Activated CD8-positive, alpha-beta memory T cell treated with anti-CD3 and anti-CD28 coated beads for 1 hour (primary cell): ENCODE results near the gene RB1.
"Not testable (repeated sequence)": the region's sequence is repeated elsewhere in the genome, so short reads cannot be mapped to it uniquely, and the experiment has no call there.

Source experiments
- DNase-seq, 2 donors: peaks; one replicate each; pipeline ENCODE4 v3.0.0-alpha.2; 2020; ENCODE audit warnings: low read depth in 1 of 2; ENCODE audit errors: extremely low read depth in 1 of 2

Gene RB1

DNA sequence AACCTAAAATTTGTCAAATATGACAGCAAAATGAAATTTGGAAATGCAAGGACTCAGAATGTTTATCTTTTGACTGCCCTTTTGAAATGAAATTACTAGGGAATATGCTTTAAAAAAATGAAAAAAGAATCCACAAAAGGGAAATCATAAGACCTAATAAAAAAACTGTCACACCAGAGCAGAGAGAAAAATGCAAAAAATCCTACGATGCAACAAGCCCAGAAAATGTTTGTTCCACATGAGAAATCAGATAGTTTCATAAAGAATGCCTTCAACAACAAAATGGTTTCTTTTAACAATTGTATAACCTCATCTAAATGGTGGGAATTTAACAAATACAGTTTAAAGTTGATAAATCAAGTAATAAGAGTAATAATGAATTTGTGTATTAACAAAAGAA is 101.4 kb downstream of the RB1 start:
- no peak for DNase-seq

DNA sequence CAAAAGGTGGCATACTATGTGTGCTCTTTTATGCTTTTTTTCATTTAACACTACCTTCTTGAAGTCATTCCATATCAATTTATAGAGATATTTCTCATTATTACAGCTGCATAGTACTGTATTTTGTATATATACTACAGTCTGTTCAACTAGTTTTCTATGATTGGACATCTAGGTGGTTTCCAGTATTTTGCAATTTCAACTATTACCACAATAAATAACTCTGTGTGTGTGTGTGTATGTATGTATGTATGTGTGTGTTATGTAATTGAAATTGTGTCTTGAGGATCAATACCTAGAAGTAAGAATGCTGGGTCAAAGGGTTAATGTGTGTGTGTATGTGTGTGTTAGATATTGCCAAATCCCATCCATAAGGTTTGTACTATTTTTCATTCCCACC is 102.3 kb downstream of the RB1 start:
- DNase-seq, result no peak

DNA sequence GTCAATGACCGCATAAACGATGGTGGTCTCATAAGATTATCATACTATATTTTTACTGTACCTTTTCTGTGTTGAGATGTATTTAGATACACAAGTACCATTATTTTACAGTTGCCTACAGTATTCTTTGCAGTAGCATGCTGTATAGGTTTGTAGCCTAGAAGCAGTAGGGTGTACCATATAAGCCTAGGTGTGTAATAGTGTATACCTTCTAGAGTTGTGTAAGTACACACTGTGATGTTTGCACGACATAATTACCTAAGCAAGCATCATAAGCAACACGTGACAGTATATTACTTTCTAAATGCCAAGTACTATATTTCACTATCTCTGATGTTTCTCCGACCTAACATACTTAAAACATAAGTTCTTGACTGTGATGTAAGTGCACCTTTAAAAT is 106.6 kb downstream of the RB1 start:
- no peak for DNase-seq

DNA sequence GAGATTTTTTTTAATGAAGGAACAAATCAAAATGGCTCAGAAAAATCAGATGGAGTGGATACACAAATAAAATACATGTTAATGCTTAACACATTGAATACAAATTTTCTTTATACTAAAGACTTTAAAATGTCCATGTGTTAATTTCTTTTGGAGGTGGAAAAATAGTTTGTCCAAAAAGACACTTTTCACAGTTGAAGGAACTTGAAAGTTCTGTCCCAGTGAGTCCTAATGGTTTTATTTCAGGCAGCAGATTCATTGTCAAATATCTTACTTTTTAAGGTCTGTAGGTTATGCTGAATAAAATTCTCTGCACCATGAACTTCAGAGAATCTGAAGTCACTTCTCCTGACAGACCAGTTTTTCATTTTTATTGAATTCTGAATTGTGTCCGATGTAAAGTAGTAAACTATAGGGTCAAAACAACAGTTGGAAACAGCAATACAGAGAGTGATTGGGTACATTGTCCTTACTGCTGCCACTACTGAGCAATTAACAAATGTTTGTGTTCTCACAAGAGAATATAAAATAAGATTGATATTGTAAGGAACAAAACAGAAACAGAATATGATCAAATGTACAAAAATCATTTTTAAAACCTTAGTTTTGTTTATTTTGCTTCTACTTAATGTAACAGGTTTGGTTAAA is 107.7 kb downstream of the RB1 start:
- DNase-seq, result no peak

DNA sequence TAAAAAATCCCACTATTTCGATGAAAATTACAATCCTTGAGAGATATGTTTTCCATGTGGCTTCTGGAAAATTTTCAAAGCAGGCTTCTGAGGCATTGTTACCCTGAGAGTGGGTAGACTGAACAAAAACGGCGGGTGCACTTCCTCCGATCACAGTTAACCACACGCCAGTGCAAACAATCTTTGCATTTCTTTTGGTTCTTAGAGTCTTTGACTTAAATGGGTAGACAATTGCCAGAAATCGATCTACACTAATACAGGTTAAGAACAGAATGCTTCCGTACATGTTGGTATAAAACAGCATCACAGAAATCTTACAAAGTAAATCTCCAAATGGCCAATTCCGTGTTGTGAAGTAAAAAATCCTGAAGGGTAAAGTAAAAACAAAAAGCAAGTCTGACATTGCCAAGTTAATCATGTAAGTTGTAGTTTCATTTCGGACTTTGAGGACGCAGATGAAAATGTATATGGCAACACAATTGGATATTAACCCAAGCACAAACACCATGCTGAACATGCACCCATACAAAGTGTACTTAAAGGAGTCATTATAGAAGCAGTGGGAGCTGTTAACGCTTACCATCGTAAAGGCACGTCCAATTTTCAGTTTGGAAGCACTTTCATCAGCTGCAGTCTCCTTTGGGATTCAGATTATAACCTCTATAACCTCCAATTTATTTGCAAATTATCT is 108.4 kb downstream of the RB1 start:
- no peak for DNase-seq

DNA sequence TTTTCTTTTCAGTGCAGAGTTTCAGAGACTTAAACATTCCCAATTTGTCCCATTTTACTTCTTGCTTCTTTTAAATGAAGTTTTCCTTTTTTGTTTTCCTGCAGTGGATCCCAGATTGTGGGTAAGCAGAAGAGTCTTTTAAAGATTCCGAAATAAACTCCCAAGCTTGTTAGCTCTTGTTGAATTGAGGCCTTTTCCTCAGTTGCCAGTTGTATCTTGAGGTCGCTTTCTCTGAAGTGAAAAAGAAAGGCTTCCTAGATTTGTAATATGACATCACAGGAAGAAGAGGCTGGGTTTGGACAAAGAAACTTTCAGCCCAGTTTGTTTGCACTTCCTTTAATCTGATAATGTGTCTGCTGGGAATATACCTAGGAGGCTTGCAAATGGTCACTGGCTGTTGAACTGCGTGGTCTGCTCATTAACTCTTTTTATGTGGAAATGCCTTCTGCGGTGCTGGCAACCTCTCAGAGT is 109.4 kb downstream of the RB1 start, which contains the start of gene LPAR6:
TSS of gene LPAR6 (minus strand) at position 233 of the 471 bp plus-strand sequence. CDS start 690 bp downstream, outside the sequence.
- no peak for DNase-seq

DNA sequence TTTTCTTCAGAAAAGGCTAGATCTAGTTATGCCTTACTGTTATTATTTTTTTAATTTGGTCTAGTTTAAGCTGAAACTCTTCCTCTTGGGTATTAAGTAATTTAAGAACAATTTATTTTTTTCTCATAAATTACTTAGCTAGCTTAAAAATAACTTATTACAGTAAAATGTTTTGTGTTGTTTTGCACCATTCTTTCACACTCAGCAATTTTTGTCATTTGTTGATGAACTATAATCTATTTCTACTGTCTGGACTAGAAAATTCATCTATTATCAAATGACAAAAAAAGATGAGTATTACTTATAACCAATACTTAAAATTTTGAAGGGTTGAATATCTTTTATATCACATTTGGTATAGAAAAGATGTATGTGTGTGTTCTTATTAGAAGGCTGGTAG is 111.0 kb downstream of the RB1 start:
- no peak for DNase-seq

DNA sequence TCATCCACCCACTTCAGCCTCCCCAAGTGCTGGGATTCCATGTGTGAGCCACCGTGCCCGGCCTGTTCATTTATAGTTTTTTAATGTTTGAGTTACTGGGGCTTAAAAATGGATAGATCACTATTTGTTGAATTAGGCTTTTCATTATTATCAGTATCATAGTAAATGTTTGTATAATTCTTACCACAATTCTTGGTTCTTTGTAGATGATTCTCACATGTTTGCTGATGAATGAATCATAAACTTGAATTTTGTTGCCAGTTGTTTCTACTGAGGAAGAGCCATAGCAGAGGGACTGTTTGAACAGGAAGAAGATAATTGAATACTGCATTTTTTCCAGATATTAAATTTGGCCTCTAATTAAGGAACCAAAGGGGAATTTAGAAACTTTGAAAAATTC is 112.0 kb downstream of the RB1 start:
- no peak for DNase-seq

DNA sequence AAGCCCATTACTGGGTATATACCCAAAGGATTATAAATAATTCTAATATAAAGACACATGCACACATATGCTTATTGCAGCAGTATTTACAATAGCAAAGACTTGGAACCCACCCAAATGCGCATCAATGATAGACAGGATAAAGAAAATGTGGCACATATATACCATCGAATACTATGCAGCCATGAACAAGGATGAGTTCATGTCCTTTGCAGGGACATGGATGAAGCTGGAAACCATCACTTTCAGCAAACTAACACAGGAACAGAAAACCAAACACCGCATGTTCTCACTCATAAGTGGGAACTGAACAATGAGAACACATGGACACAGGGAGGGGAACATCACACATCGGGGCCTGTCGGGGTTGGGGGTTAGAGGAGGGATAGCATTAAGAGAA is 118.5 kb downstream of the RB1 start:
- not testable (repeated sequence) for DNase-seq

DNA sequence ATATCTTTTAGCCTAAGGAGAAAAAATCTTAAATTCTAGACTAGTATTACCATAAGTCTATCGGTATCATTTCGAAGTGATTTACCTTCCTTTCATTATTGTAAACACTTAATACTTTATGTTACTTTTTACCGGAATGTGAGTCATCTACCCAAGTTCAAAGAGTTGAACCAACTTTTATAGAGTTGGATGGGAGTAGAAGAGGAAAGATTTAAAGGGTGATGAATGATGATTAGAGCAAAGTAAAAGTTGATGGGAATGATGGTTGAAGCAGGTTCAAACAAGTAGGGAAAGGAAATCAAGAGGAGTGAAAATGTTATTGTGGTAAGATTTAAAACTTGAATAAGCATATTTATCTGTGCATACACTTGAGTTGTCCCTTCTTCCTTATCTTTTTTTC is 120.7 kb downstream of the RB1 start:
- no peak for DNase-seq

DNA sequence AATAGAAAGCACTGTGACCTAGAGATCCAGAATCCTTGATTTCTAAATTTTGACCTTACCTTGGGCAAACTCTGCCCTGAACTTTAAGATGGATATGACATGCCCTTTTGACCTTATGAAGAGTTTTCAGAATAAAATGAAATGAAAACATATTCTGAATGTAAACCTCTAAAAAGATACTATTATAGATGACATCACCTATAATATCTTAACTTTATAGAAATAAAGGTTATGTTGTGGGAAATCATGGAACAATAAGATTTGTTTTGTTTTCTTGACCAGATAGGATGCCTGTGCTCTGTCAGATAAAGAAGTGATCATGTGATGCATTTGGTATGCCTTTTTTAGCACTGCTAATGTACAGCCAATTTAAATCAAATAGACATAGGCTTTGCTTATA is 122.5 kb downstream of the RB1 start:
- no peak for DNase-seq

DNA sequence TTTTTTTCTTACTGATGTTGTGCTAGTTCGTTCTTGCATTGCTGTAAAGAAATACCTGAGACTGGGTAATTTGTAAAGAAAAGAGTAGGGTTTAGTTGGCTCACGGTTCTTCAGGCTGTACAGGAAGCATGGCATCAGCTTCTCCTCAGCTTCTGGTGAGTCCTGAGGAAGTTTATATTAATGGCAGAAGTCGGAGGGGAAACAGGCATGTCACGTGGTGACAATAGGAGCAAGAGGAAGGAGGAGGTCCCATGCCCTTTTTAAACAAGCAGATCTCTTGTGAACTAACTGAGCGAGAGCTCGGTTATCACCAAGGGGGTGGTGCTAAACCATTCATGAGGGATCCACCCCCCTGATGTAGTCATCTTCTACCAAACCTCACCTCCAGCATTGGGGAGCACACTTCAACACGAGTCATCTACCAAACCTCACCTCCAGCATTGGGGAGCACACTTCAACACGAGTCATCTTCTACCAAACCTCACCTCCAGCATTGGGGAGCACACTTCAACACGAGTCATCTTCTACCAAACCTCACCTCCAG is 123.3 kb downstream of the RB1 start:
- not testable (repeated sequence) for DNase-seq

DNA sequence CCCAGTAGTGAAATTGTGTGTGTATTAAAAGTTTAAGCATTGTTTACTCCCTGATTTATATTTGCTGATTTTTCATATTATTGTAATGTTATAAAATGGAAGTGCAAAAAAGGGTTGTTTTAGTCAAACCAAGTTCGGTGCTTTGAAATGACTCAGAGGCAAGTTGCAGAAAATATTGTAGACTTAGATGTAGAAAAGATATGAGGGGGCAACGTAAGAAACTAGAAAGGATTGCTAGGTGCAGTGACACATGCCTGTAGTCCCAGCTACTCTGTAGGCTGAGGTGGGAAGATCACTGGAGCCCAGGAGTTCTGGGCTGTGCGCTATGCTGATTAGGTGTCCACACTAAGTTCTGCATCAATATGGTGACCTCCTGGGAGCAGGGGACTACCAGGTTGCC is 125.5 kb downstream of the RB1 start:
- no peak for DNase-seq

DNA sequence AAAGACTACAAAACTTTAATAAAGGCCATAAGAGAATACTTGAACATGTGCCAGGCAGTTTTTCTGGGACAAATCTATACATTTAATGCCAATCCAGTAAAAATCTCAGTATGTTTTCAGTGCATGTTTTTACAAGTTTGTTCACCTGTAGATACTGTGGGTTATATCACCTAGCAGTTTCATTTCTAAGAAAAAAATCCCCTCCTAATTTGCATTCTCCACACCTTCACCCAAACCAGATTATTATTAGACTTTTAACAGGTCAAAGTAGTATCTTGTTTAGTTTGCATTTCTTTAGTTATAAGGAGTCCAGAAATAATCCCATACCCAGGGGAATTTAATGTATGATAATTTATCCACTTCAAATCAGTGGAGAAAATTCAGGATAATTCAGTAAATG is 126.3 kb downstream of the RB1 start:
- DNase-seq, result no peak

DNA sequence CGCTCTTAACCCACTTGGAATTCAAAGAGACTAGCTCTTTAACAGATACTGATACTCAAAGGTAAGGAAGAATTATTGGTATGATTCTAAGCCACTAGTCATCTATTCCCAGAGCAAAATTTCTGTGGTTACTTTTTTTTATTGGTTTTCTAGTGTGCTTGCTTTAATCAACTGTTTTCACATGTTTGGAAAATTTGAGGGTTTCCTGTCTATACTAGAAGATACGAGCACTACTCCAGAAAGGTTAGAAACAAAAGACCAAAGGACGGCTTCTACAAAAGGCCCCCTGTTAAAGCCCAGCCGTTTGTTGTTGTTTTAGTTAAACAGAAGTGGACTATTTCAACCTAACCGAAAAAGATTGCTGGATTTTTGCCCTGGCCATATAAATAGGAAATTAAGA is 127.9 kb downstream of the RB1 start:
- DNase-seq, result no peak

DNA sequence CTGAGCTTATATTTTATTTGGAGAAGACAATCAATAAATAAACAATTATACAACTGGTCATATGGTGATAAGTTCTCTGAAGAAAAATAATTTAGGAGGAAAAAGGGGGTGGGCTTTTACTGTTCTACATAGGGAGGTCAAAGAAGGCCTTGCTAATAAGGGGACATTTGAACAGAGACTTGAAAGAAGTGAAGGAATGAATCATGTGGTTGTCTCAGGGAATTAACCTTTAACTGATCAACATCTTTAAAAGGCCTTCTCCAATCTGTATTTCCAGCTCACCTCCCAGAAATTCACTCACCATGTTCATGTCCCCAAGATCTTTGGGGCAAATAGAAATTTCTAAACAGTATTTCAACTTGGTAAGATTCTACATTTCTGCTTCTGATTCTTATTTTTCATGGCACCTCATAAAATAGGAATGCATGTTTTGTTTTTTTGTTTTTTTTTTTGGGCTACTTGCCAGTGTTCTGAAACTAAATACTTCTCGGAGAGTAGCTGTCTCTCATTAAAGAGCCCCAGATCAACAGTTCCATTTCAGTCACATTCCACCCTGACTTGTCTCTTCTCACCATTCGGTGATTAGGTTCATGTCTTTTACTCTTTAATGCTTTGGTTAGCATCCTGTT is 128.6 kb downstream of the RB1 start:
- DNase-seq, result no peak

DNA sequence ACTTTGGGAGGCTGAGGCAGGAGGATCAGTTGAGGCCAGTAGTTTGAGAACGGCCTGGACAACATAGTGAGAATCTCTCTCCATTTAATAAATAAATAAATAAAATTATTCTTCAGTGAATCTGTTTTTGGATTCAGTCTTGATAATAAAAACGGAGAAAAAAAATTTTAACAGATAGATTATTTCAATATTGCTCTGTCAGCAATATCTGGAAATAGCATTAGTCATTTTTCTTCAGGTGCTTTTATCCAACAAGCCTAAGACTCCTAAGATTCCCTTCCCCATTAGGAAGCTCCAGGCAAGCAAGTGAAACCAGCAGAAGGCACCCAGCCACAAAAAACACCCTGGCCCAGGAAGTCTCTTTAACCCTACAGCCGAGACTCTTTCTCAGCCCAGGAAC is 130.6 kb downstream of the RB1 start:
- no peak for DNase-seq

DNA sequence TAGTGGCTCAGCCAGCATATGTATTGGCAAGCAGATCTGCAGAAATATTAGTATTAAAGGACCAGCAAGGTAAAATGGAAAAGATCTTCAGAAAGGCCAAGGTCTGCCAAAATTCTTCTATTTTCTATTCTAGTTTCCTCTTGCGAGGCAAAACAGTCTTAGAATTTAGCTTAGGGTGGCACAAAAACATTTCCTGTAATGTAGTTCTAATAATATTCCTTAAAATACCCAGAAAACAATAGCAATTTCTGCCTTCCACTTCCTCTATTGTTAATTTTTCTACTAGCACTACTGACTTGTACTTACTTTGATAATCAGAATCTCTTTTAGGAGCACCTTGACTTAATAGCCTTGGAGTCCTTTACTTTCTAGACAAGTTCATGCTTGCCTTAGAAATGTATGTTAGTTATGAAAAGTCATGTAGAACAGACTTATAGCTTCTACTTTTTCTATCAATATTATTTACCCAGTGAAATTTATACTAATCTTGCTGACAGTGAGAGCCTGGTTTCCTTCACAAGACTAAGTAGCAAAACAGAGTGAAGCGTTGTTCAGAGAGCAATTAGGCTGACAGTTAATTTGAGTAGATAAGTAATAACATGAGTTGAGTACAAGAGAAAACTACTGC is 133.2 kb downstream of the RB1 start:
- DNase-seq, result no peak

DNA sequence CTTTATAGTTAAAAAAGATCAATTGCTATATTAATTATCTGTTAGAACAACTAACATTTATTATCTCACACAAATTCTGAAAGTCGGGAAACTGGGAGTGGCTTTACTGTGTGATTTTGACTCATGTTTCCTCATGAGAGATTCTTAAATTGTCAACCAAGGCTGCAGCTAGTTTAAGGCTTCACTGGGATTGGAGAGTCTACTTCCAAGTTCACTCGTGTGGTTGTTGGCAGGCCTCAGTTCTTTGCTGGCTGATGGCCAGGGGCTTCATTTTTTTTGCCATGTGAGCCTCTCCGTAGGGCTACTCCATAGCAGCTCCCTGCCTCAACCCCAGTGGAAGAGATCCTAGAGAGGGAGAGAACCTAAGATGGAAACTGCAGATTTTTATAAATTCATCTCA is 133.8 kb downstream of the RB1 start:
- DNase-seq, result no peak

DNA sequence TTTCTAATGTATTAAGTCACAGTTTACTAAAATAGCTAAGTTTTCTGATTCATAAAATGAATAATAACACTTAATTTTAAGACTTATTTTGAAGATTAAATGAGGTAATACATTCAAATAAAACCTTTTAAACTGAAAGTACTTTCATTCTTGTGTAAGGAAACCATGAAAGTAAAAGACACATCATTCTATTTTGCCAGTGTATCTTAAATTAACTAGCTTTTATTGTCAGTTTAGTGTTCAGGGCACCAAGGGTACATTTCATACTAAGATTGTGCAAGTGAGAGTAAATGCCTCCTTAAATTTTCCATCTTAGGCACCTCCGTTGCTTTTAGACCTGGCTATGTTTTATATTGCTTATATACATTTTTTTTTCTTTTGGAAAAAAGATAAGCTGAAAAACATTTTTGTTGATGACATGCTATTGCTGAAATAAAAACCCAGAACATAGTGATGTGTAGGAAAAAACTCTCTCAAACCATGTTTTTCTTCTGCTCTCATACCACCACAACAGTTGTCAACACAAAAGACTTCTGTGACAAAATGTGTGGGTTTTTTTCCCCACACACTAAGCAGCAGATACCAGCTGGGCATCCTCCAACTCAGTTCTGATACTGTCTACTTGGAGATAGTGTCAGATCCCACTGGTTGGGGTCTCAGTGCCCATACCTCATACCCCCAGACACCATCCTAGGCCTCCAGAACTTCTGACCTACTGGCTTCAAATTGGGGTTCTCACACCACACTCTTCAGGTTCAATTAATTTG is 140.1 kb downstream of the RB1 start:
- no peak for DNase-seq

DNA sequence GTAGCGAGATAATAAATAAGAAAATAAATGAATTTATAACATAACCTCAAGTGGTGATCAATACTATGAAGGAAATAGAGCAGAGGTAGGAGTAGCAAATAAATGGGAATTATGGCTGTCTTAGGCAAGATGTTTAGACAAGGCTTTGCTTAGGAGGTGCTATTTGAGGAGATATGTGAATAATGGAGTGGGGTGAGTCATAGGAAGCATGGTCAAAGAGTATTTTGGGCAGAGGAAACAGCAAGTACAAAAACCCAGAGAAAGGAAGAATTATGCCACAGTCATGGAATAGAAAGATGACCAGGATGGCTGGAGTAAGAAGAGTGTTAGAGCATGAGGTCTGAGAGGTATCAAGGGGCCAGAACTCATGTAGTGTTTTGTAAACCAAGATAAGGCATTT is 142.9 kb downstream of the RB1 start:
- no peak for DNase-seq
